GM12801 (cell line): ENCODE results near the gene GOLPH3.

ENCODE experiments used
- TF ChIP-seq, protein P1 (sequence below): IDR thresholded peaks from one replicate; pipeline ENCODE4 v1.5.1; 2011; ENCODE audit warnings: control low read depth; ENCODE audit not compliant: insufficient read length; ENCODE audit errors: extremely low read depth

The GOLPH3 gene

DNA sequence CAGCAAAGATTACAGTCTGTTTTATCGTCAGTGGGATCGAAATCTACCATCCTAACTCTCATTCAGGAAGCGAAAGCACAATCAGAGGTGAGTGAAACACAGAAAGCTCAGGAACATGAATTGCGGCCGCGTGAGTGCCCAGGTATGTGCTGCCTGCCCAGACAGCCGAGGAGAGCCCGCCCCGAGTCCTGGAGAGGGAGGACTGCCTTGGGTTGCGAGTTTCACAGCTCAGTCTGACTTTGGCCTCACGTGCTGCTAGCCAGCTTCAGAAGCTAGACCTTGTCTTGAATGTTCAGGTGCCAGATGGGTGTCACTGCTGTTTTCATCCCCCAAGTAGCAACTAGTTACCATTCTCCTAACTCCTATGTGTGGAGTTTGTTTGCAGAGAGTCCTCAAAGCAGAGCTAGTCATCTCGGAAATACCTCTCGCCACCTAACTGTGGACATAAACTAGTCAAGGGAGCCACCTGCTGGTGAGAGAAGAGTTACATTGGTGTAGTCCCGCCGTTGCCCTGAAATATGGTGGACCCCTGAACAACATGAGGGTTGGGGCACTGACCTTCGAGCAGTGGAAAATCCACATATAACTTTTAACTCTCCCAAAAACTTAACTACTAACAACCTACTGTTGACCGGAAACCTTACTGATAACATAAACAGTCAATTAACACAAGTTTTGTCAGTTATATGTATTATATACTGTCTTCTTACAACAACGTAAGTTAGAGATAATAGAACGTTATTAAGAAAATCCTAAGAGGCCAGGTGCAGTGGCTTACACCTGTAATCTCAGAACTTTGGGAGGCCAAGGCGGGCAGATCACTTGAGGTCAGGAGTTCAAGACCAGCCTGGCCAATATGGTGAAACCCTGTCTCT is 80.9 kb downstream of the GOLPH3 start:
- TF ChIP-seq, protein P1, sequence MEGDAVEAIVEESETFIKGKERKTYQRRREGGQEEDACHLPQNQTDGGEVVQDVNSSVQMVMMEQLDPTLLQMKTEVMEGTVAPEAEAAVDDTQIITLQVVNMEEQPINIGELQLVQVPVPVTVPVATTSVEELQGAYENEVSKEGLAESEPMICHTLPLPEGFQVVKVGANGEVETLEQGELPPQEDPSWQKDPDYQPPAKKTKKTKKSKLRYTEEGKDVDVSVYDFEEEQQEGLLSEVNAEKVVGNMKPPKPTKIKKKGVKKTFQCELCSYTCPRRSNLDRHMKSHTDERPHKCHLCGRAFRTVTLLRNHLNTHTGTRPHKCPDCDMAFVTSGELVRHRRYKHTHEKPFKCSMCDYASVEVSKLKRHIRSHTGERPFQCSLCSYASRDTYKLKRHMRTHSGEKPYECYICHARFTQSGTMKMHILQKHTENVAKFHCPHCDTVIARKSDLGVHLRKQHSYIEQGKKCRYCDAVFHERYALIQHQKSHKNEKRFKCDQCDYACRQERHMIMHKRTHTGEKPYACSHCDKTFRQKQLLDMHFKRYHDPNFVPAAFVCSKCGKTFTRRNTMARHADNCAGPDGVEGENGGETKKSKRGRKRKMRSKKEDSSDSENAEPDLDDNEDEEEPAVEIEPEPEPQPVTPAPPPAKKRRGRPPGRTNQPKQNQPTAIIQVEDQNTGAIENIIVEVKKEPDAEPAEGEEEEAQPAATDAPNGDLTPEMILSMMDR, result no peak

DNA sequence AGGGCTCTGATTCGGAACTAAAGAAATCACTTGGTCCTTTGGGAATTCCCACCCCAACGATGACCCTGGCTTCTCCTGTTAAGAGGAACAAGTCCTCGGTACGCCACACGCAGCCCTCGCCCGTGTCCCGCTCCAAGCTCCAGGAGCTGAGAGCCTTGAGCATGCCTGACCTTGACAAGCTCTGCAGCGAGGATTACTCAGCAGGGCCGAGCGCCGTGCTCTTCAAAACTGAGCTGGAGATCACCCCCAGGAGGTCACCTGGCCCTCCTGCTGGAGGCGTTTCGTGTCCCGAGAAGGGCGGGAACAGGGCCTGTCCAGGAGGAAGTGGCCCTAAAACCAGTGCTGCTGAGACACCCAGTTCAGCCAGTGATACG is 83.4 kb downstream of the GOLPH3 start:
- TF ChIP-seq, protein P1, result no peak

DNA sequence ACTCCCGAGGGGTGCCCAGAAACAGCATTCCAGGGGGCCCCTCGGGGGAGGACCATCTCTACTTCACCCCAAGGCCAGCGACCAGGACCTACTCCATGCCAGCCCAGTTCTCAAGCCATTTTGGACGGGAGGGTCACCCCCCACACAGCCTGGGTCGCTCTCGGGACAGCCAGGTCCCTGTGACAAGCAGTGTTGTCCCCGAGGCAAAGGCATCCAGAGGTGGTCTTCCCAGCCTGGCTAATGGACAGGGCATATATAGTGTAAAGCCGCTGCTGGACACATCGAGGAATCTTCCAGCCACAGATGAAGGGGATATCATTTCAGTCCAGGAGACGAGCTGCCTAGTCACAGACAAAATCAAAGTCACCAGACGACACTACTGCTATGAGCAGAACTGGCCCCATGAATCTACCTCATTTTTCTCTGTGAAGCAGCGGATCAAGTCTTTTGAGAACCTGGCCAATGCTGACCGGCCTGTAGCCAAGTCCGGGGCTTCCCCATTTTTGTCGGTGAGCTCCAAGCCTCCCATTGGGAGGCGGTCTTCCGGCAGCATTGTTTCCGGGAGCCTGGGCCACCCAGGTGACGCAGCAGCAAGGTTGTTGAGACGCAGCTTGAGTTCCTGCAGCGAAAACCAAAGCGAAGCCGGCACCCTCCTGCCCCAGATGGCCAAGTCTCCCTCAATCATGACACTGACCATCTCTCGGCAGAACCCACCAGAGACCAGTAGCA is 83.9 kb downstream of the GOLPH3 start:
- TF ChIP-seq, protein P1, result no peak

DNA sequence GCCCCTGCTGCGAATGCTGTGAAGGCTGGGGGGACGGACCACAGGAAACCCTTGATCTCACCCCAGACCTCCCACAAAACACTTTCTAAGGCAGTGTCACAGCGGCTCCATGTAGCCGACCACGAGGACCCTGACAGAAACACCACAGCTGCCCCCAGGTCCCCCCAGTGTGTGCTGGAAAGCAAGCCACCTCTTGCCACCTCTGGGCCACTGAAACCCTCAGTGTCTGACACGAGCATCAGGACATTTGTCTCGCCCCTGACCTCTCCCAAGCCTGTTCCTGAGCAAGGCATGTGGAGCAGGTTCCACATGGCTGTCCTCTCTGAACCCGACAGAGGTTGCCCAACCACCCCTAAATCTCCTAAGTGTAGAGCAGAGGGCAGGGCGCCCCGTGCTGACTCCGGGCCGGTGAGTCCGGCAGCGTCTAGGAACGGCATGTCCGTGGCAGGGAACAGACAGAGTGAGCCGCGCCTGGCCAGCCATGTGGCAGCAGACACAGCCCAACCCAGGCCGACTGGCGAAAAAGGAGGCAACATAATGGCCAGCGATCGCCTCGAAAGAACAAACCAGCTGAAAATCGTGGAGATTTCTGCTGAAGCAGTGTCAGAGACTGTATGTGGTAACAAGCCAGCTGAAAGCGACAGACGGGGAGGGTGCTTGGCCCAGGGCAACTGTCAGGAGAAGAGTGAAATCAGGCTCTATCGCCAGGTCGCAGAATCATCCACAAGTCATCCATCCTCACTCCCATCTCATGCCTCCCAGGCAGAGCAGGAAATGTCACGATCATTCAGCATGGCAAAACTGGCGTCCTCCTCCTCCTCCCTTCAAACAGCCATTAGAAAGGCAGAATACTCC is 84.7 kb downstream of the GOLPH3 start:
- TF ChIP-seq, protein P1, result no peak

DNA sequence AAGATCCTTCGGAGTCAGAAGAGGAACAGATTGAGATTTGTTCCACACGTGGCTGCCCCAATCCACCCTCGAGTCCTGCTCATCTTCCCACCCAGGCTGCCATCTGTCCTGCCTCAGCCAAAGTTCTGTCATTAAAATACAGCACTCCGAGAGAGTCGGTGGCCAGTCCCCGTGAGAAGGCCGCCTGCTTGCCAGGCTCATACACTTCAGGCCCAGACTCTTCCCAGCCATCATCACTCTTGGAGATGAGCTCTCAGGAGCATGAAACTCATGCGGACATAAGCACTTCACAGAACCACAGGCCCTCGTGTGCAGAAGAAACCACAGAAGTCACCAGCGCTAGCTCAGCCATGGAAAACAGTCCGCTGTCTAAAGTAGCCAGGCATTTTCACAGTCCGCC is 85.9 kb downstream of the GOLPH3 start:
- TF ChIP-seq, protein P1, result no peak

DNA sequence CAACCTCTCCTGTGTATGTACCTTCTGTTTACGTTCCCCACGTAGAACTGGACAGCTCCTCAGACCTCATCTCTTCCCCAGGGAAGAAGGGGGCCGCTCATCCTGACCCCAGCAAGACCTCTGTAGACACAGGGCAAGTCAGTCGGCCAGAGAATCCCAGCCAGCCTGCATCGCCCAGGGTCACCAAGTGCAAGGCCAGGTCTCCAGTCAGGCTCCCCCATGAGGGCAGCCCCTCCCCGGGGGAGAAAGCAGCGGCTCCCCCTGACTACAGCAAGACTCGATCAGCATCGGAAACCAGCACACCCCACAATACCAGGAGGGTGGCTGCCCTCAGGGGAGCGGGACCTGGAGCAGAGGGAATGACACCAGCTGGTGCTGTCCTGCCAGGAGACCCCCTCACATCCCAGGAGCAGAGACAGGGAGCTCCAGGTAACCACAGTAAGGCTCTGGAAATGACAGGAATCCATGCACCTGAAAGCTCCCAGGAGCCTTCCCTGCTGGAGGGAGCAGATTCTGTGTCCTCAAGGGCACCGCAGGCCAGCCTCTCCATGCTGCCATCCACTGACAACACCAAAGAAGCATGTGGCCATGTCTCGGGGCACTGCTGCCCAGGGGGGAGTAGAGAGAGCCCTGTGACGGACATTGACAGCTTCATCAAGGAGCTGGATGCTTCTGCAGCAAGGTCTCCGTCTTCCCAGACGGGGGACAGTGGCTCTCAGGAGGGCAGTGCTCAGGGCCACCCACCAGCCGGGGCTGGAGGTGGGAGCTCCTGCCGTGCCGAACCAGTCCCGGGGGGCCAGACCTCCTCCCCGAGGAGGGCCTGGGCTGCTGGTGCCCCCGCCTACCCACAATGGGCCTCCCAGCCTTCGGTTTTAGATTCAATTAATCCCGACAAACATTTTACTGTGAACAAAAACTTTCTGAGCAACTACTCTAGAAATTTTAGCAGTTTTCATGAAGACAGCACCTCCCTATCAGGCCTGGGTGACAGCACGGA is 86.7 kb downstream of the GOLPH3 start:
- TF ChIP-seq, protein P1, result no peak
